CD14-positive monocyte (primary cell): ENCODE measurements around the gene TSNAX. TPM values are rescaled to one million over a fixed set of nuclear protein-coding genes. Genes with fewer than 3 reads are reported as not detected.

Experiments
- DNase-seq, 3 donors: peaks; one replicate each; pipeline ENCODE4 v3.0.0-alpha.2; 2011 to 2022
- H2AFZ ChIP-seq: 2 replicates; pipeline ENCODE4 v1.6.0; 2012; ENCODE audit warnings: mild to moderate bottlenecking, low read depth, low read length, inconsistent platforms; ENCODE audit not compliant: insufficient read depth, poor library complexity, severe bottlenecking
- H3K27ac ChIP-seq, 2 donors: 1 replicate in 1 of 2; 2 replicates in 1 of 2; pipeline ENCODE4 v1.5.1; 2012 to 2013; ENCODE audit warnings: low read length in 2 of 2, control low read depth in 1 of 2, inconsistent platforms in 1 of 2, low read depth in 1 of 2, mild to moderate bottlenecking in 1 of 2
- H3K27me3 ChIP-seq, 2 donors: one replicate each; pipeline versions ENCODE4 v1.6.0 to v1.6.1; 2011 to 2013; ENCODE audit warnings: low read length in 2 of 2; ENCODE audit not compliant: control insufficient read depth in 2 of 2, insufficient read depth in 2 of 2
- H3K36me3 ChIP-seq, 2 donors: replicated peaks in 1 of 2; 1 replicate in 1 of 2; 2 replicates in 1 of 2; pipeline versions ENCODE4 v1.5.1 to v1.6.1; 2012 to 2013; ENCODE audit warnings: low read length in 2 of 2, control low read depth in 1 of 2, inconsistent platforms in 1 of 2, mild to moderate bottlenecking in 1 of 2; ENCODE audit not compliant: insufficient read depth in 2 of 2, control insufficient read depth in 1 of 2
- H3K4me1 ChIP-seq, 2 donors: 1 replicate in 1 of 2; 2 replicates in 1 of 2; pipeline versions ENCODE4 v1.5.1 to v1.6.1; 2012 to 2013; ENCODE audit warnings: low read length in 2 of 2, control low read depth in 1 of 2, inconsistent platforms in 1 of 2, mild to moderate bottlenecking in 1 of 2, moderate library complexity in 1 of 2; ENCODE audit not compliant: insufficient read depth in 2 of 2, control insufficient read depth in 1 of 2
- H3K4me2 ChIP-seq: replicated peaks from 2 replicates; pipeline ENCODE3; 2012; ENCODE audit warnings: low read length, moderate library complexity, mild to moderate bottlenecking; ENCODE audit not compliant: poor library complexity, severe bottlenecking; ENCODE audit errors: extremely low read depth
- H3K4me3 ChIP-seq, 3 experiments: fragments of 200-600 bp in 1 of 3; sonication (generic) in 1 of 3; replicated peaks in 1 of 3; 1 replicate in 2 of 3; 2 replicates in 1 of 3; pipeline ENCODE4 v1.5.1; 2011 to 2013; ENCODE audit warnings: low read length in 3 of 3, mild to moderate bottlenecking in 3 of 3, control low read depth in 2 of 3, low read depth in 2 of 3, inconsistent platforms in 1 of 3, moderate library complexity in 1 of 3
- H3K79me2 ChIP-seq: 2 replicates; pipeline ENCODE4 v1.6.0; 2012; ENCODE audit warnings: mild to moderate bottlenecking, control low read depth, inconsistent platforms, low read length, moderate library complexity; ENCODE audit not compliant: insufficient read depth
- H3K9ac ChIP-seq: 2 replicates; pipeline ENCODE4 v1.6.0; 2017; ENCODE audit warnings: low read length, mild to moderate bottlenecking; ENCODE audit not compliant: insufficient read depth, poor library complexity, severe bottlenecking
- H3K9me3 ChIP-seq, 2 donors: replicated peaks in 1 of 2; 1 replicate in 1 of 2; 2 replicates in 1 of 2; pipeline versions ENCODE4 v1.5.1 to v1.6.1; 2012 to 2013; ENCODE audit warnings: low read length in 2 of 2, control low read depth in 1 of 2; ENCODE audit not compliant: control insufficient read depth in 1 of 2, insufficient read depth in 1 of 2
- H4K20me1 ChIP-seq: 2 replicates; pipeline ENCODE4 v1.6.0; 2012; ENCODE audit warnings: mild to moderate bottlenecking, low read length, control low read depth, moderate library complexity; ENCODE audit not compliant: insufficient read depth
- H3K27ac Mint-ChIP-seq, 7 donors: one replicate each; pipeline ENCODE4 v1.8.0; 2020; ENCODE audit warnings: mild to moderate bottlenecking in 7 of 7, mixed read lengths in 7 of 7, moderate library complexity in 6 of 7, inconsistent platforms in 2 of 7
- H3K27me3 Mint-ChIP-seq, 3 donors: one replicate each; pipeline ENCODE4 v1.8.0; 2021 to 2022; ENCODE audit warnings: low read depth in 3 of 3, mild to moderate bottlenecking in 3 of 3, mixed read lengths in 3 of 3, moderate library complexity in 3 of 3, inconsistent platforms in 1 of 3
- H3K36me3 Mint-ChIP-seq, 2 donors: one replicate each; pipeline ENCODE4 v1.8.0; 2020; ENCODE audit warnings: mixed read lengths in 2 of 2, inconsistent platforms in 1 of 2, mild to moderate bottlenecking in 1 of 2
- H3K4me1 Mint-ChIP-seq: one replicate; pipeline ENCODE4 v1.8.0; 2020; ENCODE audit warnings: mild to moderate bottlenecking, mixed read lengths
- H3K4me3 Mint-ChIP-seq, 2 donors: one replicate each; pipeline ENCODE4 v1.8.0; 2020; ENCODE audit warnings: mild to moderate bottlenecking in 2 of 2, mixed read lengths in 2 of 2, moderate library complexity in 1 of 2
- H3K9me3 Mint-ChIP-seq, 7 donors: one replicate each; pipeline ENCODE4 v1.8.0; 2020 to 2022; ENCODE audit warnings: mixed read lengths in 7 of 7, mild to moderate bottlenecking in 6 of 7, moderate library complexity in 6 of 7, inconsistent platforms in 2 of 7
- CTCF ChIP-seq: fragments of 200-600 bp; IDR thresholded peaks from one replicate; pipeline ENCODE4 v1.8.0; 2022; ENCODE audit warnings: antibody characterized with exemption, mild to moderate bottlenecking
- WGBS: methylation state at CpG from one replicate; pipeline ENCODE4 v1.1.5; 2013; ENCODE audit warnings: missing lambda C conversion rate; ENCODE audit not compliant: insufficient coverage; 5-methylcytosine and 5-hydroxymethylcytosine counted together
- intact Hi-C, 2 donors: fragments of 100-400 bp; cut with micrococcal nuclease; formaldehyde crosslinking; loops; one replicate each; pipeline versions ENCODE4 v1.15.0 to v1.15.1; 2023
- polyA plus RNA-seq, 3 donors: library from polyadenylated mRNA; depleted of rRNA in 1 of 3; unstranded in 2 of 3; stranded (reverse) in 1 of 3; fragments of 300-500 nt in 2 of 3; fragments of >200 nt in 1 of 3; fragmentation: Illumina TruSeq in 2 of 3; gene quantifications; 1 replicate in 2 of 3; 2 replicates in 1 of 3; pipeline ENCODE4 v1.2.3, GENCODE V29; 2012 to 2021

Gene TSNAX
- polyA plus RNA-seq, 3 donors: 15.6 to 86.9 (median 82.0) TPM

GRCh38 chr1:231494439-231495110 lies 33.9 kb upstream of the TSNAX start:
- H3K9me3 Mint-ChIP-seq: peaks cover 16 to 26% (median 22%) of the 10 kb centered on the region in 7 donors
- peaks cover 13 to 26% (median 17%) of the 10 kb centered on the region in 3 donors for H3K27me3 Mint-ChIP-seq
- no peak overlapping the region for H2AFZ ChIP-seq
- H3K9me3 ChIP-seq: peaks cover 13 to 21% of the 10 kb centered on the region in 2 donors
- H4K20me1 ChIP-seq: no peaks in the 10 kb centered on the region
- no peak overlapping the region for H3K4me2 ChIP-seq
- TF ChIP-seq CTCF: no peak
- H3K4me1 ChIP-seq: peaks cover 3 to 7% of the 10 kb centered on the region in 2 donors
- no peak overlapping the region for H3K4me3 ChIP-seq
- DNase-seq: no peak
- H3K27ac Mint-ChIP-seq: peak overlapping the region in 1 of 7 donors; percentile 66
- H3K79me2 ChIP-seq: no peaks in the 10 kb centered on the region
- intact Hi-C loops: no loop called here
- no peaks in the 10 kb centered on the region for H3K36me3 ChIP-seq
- H3K4me3 Mint-ChIP-seq: peak overlapping the region in 1 of 2 donors; percentile 56
- no CpG with 5 or more reads among the region's 1 CpG for WGBS
- peaks cover 4 to 15% of the 10 kb centered on the region in 2 donors for H3K27me3 ChIP-seq
- H3K27ac ChIP-seq: no peak overlapping the region
- H3K4me1 Mint-ChIP-seq: peaks cover 7% of the 10 kb centered on the region
- H3K36me3 Mint-ChIP-seq: peaks cover 0 to 2% of the 10 kb centered on the region in 2 donors
- H3K9ac ChIP-seq: no peak overlapping the region

GRCh38 chr1:231497629-231498152 lies 30.8 kb upstream of the TSNAX start:
- Histone ChIP-seq H3K27ac (no peak overlapping the region), H3K79me2 (no peaks in the 10 kb centered on the region), H3K4me1 (peaks cover 3 to 7% of the 10 kb centered on the region in 2 donors), H2AFZ (no peak overlapping the region), H3K27me3 (peaks cover 4 to 15% of the 10 kb centered on the region in 2 donors), H3K9ac (no peak overlapping the region), H3K9me3 (peaks cover 22 to 34% of the 10 kb centered on the region in 2 donors), H3K36me3 (no peaks in the 10 kb centered on the region), H3K4me2 (no peak overlapping the region), H3K4me3 (no peak overlapping the region), H4K20me1 (no peaks in the 10 kb centered on the region)
- TF ChIP-seq CTCF: no peak
- no CpG with 5 or more reads among the region's 2 CpGs for WGBS
- DNase-seq: no peak
- Mint-ChIP-seq H3K27ac (no peak overlapping the region), H3K36me3 (peaks cover 0 to 7% of the 10 kb centered on the region in 2 donors), H3K9me3 (peaks cover 27 to 39% (median 34%) of the 10 kb centered on the region in 7 donors), H3K4me3 (no peak overlapping the region), H3K4me1 (peaks cover 7% of the 10 kb centered on the region), H3K27me3 (peaks cover 7 to 20% (median 9%) of the 10 kb centered on the region in 3 donors)
- intact Hi-C loops: no loop called here
